ENCODE results near the gene TENT4B.
"Not testable (repeated sequence)": the region's sequence is repeated elsewhere in the genome, so short reads cannot be mapped to it uniquely, and the experiment has no call there.

Gene TENT4B

DNA sequence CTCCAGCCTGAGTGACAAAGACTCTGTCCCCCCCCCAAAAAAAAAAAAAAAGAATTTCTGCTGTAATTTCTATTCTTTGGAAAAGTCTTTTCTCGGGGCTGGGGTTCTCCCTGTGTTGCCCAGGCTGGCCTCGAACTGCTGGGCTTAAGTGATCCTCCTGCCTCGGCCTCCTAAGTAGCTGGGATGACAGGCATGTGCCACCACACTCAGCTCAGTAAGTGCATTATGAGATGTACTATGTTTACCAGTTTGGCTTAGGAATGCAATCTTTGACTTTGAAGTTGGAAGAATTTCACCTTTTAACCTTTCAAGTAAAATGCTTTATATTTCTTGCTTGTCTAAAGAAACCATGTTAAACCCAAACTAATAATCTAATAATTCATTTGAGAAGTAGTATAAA is 85.2 kb downstream of the TENT4B start:
- no peak for DNase-seq

- DNase-seq: no peak
These were observed 85.8 kb downstream of the TENT4B start for GRCh38 chr16:50238868-50239301.

DNA sequence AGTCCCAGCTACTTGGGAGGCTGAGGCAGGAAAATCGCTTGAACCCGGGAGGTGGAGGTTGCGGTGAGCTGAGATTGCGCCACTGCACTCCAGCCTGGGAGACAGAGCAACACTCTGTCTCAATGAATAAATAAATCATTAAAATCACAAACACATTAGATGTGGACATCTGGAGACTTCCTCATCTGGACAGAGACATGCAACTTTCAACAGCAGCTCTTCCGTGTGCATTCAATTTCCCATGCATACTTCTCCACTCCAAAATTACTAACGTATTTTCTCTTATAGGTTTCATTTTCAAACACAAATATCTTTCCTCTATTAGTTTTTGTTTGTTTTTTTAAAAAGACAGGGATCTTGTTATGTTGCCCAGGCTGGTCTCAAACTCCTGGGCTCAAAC is 89.9 kb downstream of the TENT4B start:
- DNase-seq: not testable (repeated sequence)

DNA sequence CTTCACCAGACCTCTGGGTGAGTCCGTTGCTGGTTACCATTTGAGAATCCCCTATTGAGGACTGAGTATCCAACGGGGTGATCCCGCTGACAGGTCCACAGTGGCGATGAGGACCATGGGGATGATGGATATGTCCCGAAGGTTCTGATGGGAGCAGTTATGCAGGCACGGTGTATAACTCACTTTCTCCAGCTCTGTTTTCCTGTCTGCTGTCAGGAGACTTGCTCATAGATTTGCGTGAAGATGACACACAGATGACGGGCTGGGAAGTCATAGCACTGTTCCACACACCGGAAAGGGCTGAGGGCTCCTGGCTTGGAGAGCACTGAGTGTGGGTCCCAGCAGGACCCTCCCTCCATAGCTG is 91.0 kb downstream of the TENT4B start:
- DNase-seq: no peak

GRCh38 chr16:50244504-50245416 is 91.7 kb downstream of the TENT4B start:
- no peak for DNase-seq

GRCh38 chr16:50245417-50246298 is 92.6 kb downstream of the TENT4B start:
- peak in 1 of 2 donors; percentile 4 for DNase-seq

DNA sequence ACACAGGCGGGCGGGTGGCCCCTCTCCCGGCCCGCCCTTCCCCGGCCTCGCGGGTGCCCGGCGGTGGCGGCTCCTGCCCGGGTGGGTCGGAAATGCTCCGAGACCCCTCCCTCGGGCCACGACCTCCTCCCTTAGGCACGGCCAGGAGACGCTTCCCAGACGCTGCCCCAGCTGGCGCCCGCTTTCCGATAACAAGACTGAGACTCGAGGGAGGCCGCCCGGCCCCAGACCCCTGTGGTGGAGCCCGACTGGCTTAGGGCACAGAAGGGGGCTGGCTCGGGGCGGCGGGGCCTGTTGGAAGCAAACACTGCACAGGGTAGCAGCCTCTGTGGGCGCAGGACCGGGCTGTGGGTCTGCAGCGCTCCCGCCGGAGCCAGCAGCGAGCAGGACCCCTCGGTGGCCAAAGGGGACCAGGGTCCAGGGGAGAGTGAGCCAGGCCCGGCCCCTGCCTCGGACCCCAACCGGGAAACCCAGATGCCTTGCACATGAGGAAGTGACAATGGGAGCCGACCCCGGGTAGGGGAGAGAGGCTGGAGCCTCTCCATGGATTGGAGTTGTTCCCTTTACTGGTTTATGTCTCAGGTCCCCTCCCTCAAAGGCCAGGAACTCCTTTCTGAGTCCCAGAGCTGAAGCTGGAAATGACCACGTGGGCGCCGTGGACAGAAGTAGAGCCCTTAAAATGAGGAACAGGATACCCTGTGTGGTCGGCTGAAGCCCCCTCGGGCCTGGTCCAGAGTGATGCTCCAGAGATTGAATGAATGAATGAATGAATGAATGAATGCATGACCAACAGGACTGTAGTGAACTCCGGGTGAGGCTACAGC is 93.4 kb downstream of the TENT4B start:
- DNase-seq: no peak

GRCh38 chr16:50247123-50247905 is 94.2 kb downstream of the TENT4B start:
- no peak for DNase-seq

GRCh38 chr16:50247906-50248608 is 95.0 kb downstream of the TENT4B start:
- no peak for DNase-seq

DNA sequence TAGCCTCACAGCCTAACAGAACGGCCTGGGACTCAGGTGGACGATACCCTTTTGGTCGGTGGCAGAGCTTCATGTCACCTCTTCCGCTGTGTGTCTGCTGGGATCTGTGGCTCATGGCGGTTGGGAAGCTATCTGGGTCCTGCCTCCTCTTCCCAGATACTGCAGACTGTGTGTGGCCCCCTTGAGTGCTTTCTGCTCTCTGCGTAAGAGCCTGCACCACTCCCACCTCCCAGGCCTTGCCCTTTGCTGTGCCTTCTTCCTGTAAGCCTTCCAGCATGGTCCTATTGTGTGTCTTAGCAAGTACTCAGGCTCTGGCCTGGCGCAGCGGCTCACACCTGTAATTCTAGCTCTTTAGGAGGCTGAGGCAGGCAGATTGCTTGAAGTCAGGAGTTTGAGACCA is 95.7 kb downstream of the TENT4B start:
- DNase-seq: no peak

DNA sequence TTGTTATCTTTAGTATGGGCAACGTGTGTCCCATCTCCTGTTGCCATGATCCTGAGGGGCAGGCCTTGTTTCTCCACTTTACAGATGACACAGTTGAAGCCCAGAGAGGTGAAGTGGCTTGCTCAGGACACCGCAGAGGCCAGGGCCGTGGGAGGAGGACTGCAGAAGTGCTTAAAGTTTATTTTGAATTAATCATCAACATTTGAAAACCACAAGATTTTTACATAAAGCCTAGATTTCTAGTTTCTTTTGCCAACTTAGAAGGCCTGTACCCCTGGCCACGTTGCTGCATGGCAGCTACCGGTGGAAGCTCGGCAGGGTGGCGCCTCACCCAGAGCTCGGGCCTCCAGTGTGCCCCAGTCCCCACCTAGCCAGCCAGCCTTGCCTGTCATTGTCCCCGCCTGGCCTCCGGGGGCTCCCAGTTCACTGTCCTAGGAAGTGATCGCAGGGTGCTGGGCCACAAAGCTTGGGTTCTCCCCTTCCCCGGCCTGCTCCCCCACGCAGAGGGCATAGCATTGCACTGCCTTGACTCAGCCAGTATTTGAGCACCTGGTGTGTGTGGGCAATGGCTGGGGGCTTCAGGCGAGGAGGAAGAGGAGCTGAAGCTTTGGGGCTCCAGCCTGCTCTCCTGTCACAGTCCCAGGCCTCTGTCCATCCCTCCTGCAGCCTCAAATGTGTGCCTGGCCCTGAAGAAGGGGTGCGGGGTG is 98.4 kb downstream of the TENT4B start:
- no peak for DNase-seq

GRCh38 chr16:50252082-50252611 is 99.0 kb downstream of the TENT4B start:
- DNase-seq: peak in 1 of 2 donors; percentile 35

DNA sequence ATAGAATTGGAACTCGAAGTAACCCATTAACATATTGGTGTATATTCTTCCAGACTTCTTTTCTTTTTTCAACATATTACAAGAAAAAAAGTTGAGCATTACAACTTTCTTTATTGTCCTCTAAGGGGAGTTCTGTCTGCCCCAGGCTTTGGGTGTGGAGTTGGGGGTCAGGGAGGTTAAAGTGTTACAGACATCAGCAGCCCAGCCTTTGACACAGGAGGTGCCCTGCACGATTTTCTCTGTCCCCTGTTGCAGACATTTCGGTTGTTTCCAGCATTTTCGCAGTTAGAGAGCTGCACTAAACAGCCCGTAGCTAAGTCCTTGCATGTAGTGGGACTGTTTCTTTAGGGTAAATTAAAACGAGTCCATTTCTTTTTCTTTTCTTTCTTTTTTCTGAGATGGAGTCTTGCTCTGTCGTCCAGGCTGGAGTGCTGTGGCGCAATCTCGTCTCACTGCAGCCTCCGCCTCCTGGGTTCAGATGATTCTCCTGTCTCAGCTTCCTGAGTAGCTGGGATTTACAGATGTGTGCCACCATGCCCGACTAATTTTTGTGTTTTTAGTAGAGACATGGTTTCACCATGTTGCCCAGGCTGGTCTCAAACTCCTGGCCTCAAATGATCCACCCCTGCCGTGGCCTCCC is 99.9 kb downstream of the TENT4B start:
- no peak for DNase-seq

DNA sequence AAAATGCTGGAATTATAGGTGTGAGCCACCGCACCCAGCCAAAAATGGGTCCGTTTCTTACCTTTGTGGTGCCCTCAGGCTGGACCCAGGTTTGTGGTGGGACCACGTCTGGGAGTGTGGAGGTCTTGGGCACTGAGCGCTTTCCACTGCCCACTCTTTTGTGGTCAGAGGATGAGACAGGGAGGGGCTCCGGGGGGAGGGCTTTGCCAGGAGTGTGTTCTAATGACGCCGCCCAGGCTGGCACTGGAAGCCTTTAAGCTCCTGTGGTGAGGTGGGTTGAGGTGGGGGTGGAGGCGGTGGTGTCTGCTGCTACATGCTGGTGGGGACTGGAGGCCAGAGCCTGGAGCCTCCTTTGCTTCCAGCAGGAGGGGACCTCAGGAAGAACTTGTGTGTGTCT is 100.4 kb downstream of the TENT4B start:
- no peak for DNase-seq

DNA sequence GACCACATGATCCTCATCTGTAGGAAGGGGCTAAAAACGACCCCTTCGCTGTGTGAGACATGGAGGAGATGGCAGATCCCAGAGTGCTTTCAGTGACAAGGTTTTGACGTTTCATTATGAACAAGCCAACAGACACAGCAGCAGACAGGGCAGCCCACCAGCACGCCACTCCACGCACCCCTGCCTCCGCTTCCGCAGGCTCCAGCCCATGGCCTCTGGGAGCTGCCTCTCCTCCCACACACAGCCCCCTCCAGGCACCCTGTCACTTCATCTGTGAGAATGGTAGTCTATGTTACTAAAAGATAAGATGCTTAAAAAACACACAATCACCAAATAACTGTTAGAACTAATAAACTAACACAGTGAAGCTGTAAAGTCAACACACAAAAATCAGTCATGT is 101.0 kb downstream of the TENT4B start:
- no peak for DNase-seq

GRCh38 chr16:50255538-50255937 is 102.4 kb downstream of the TENT4B start:
- DNase-seq: no peak

DNA sequence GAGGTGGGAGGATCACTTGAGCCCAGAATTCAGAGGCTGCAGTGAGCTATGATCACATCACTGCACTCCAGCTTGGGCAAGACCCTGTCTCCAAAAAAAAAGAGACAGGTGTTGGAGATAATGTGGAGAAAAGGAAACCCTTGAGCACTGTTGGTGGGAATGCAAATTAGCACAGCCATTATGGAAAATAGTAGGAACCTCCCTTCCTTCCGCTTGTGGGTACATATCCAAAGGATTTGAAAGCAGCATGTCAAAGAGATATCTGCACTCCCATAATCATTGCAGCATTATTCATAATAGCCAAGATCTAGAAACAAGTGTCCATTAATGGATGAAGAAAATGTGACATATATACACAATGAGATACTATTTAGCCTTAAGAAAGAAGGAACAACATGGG is 103.5 kb downstream of the TENT4B start:
- DNase-seq: no peak

DNA sequence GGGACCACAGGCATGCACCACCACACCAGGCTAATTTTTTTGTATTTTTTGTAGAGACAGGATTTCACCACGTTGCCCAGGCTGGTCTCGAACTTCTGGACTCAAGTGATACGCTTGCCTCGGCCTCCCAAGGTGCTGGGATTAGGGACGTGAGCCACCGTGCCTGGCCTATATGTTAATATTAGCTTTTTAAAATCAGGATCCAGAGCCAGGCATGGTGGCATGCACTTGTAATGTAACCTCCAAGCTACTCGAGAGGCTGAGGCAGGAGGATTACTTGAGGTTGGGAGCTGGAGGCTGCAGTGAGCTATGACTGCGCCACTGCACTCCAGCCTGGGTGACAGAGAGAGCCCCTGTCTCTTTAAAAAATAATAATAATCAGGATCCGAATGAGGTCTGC is 104.8 kb downstream of the TENT4B start:
- no peak for DNase-seq

DNA sequence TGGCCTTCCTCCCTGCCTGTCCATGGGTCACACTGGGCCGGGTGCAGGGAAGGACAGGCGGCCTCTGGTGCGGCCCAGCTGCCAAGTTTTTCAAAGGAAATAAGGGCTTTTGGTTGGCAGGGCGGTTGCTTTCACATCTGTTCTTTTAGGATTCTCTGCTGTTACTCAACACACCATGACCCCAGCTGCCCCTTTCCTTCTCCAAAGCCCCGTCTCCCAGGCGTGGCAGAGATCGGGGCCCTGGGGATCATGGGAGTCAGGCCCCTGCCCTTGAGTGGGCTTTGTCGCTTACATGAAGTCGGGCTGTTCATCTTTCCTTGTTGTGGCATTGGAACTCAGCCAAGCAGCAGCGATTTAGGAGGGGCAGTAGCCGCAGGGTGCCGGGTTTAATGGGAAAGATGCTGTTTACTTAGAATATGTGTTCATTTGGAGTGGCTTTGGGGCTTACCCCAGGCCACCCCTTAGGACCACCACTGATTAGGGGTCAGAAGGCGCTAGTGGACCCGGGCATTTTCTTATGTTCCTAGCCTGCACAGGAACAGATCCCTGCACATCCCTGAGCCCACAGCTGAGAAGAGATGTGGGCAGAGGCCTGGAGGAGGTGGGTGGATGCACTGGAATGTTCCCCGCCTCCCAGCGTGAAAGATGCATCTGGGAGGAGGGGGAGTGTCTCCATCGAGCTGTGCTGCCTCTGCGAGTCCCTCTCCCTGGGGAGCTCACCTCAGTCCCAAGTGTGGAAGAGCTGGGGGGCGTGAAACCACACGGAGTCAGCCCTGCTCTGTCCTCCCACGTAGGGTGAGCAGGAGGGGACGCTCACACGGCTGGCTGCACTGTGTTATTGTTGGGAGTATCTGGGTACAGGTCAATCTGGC is 106.5 kb downstream of the TENT4B start:
- DNase-seq: no peak
